Osteoblast (primary cell): ENCODE measurements around the gene SPRR1A. TPM values are rescaled to one million over a fixed set of nuclear protein-coding genes. Genes with fewer than 3 reads are reported as not detected.

Experiments
- DNase-seq: peaks from one replicate; pipeline ENCODE4 v3.0.0; 2011; ENCODE audit warnings: low spot score, mixed read lengths; ENCODE audit not compliant: insufficient read length; ENCODE audit errors: missing footprints
- H2AFZ ChIP-seq: 2 replicates; pipeline ENCODE4 v1.6.0; 2011; ENCODE audit warnings: mild to moderate bottlenecking, low read length
- H3K27ac ChIP-seq: 2 replicates; pipeline ENCODE4 v1.5.1; 2011; ENCODE audit warnings: mild to moderate bottlenecking, low read depth, low read length, moderate library complexity
- H3K27me3 ChIP-seq: 2 replicates; pipeline ENCODE4 v1.6.0; 2012; ENCODE audit warnings: mild to moderate bottlenecking, control low read depth, inconsistent platforms, low read length, moderate library complexity; ENCODE audit not compliant: insufficient read depth
- H3K36me3 ChIP-seq: 2 replicates; pipeline ENCODE4 v1.5.1; 2011; ENCODE audit warnings: mild to moderate bottlenecking, low read length, control low read depth, moderate library complexity; ENCODE audit not compliant: insufficient read depth
- H3K4me1 ChIP-seq: 2 replicates; pipeline ENCODE4 v1.5.1; 2011; ENCODE audit warnings: mild to moderate bottlenecking, low read length, control low read depth, moderate library complexity; ENCODE audit not compliant: insufficient read depth
- H3K4me2 ChIP-seq: 2 replicates; pipeline ENCODE4 v1.6.0; 2011; ENCODE audit warnings: mild to moderate bottlenecking, low read length; ENCODE audit not compliant: insufficient read depth
- H3K4me3 ChIP-seq: fragments of 200-600 bp; sonication (generic); 3 replicates; pipeline ENCODE4 v1.5.1; 2012; ENCODE audit warnings: mild to moderate bottlenecking, low read length, inconsistent platforms; ENCODE audit not compliant: insufficient read depth
- H3K79me2 ChIP-seq: 2 replicates; pipeline ENCODE4 v1.6.0; 2012; ENCODE audit warnings: mild to moderate bottlenecking, low read length, control low read depth, inconsistent platforms; ENCODE audit not compliant: insufficient read depth
- H3K9me3 ChIP-seq: 2 replicates; pipeline ENCODE4 v1.5.1; 2011; ENCODE audit warnings: low read depth, low read length, control low read depth
- H4K20me1 ChIP-seq: 2 replicates; pipeline ENCODE4 v1.6.0; 2012; ENCODE audit warnings: mild to moderate bottlenecking, low read length, control low read depth; ENCODE audit not compliant: insufficient read depth
- CTCF ChIP-seq: IDR thresholded peaks from 2 replicates; pipeline ENCODE4 v1.5.1; 2011; ENCODE audit warnings: mild to moderate bottlenecking, low read depth, low read length, moderate library complexity; ENCODE audit errors: extremely low read depth
- total RNA-seq: library from RNA; depleted of rRNA; stranded (reverse); fragments of >200 nt; gene quantifications from 2 replicates; pipeline ENCODE4 v1.2.3, GENCODE V29; 2012

The SPRR1A gene
- total RNA-seq, 1 donor: not detected

- Histone ChIP-seq H3K4me2 (no peak overlapping the region), H3K27ac (no peak overlapping the region), H3K36me3 (no peaks in the 10 kb centered on the region), H3K4me1 (no peaks in the 10 kb centered on the region), H3K27me3 (no peaks in the 10 kb centered on the region), H3K79me2 (no peaks in the 10 kb centered on the region), H3K4me3 (no peak overlapping the region), H3K9me3 (no peaks in the 10 kb centered on the region), H2AFZ (no peak overlapping the region), H4K20me1 (no peaks in the 10 kb centered on the region)
- TF ChIP-seq CTCF: no peak
- no peak for DNase-seq
Measured at GRCh38 chr1:152959801-152960451, 24.0 kb upstream of the SPRR1A start.

GRCh38 chr1:152960452-152961044, 23.3 kb upstream of the SPRR1A start:
- Histone ChIP-seq H3K9me3 (no peaks in the 10 kb centered on the region), H3K4me1 (no peaks in the 10 kb centered on the region), H3K4me2 (no peak overlapping the region), H3K79me2 (no peaks in the 10 kb centered on the region), H3K36me3 (no peaks in the 10 kb centered on the region), H3K4me3 (no peak overlapping the region), H3K27me3 (no peaks in the 10 kb centered on the region), H3K27ac (no peak overlapping the region), H2AFZ (no peak overlapping the region), H4K20me1 (no peaks in the 10 kb centered on the region)
- DNase-seq: no peak
- TF ChIP-seq CTCF: no peak

- H4K20me1 ChIP-seq: no peaks in the 10 kb centered on the region
- no peak overlapping the region for H3K27ac ChIP-seq
- no peak overlapping the region for H3K4me3 ChIP-seq
- H2AFZ ChIP-seq: no peak overlapping the region
- DNase-seq: no peak
- H3K9me3 ChIP-seq: no peaks in the 10 kb centered on the region
- no peaks in the 10 kb centered on the region for H3K79me2 ChIP-seq
- H3K4me1 ChIP-seq: no peaks in the 10 kb centered on the region
- TF ChIP-seq CTCF: no peak
- no peaks in the 10 kb centered on the region for H3K36me3 ChIP-seq
- no peaks in the 10 kb centered on the region for H3K27me3 ChIP-seq
- H3K4me2 ChIP-seq: no peak overlapping the region
Measured at GRCh38 chr1:152961226-152961891, 22.5 kb upstream of the SPRR1A start.

- DNase-seq: no peak
- TF ChIP-seq CTCF: no peak
- no peaks in the 10 kb centered on the region for H4K20me1 ChIP-seq
- H3K27ac ChIP-seq: no peak overlapping the region
- no peak overlapping the region for H2AFZ ChIP-seq
- H3K4me1 ChIP-seq: no peaks in the 10 kb centered on the region
- no peak overlapping the region for H3K4me3 ChIP-seq
- no peaks in the 10 kb centered on the region for H3K79me2 ChIP-seq
- no peak overlapping the region for H3K4me2 ChIP-seq
- no peaks in the 10 kb centered on the region for H3K27me3 ChIP-seq
- no peaks in the 10 kb centered on the region for H3K9me3 ChIP-seq
- H3K36me3 ChIP-seq: no peaks in the 10 kb centered on the region
Measured at GRCh38 chr1:152962876-152963415, 20.9 kb upstream of the SPRR1A start.
